ENCODE results near the gene OSBPL10.

GRCh38 chr3:31946484-31947081 lies 34.5 kb downstream of the OSBPL10 start:
- TF ChIP-seq CTCF (IDR thresholded peaks at IDR 0.05) = no peak
- TF ChIP-seq EP300 (IDR thresholded peaks at IDR 0.05) = no peak
